A549 (cell line): Measurements from ENCODE around the gene BGN. TPM values are rescaled to one million over a fixed set of nuclear protein-coding genes. Genes with fewer than 3 reads are reported as not detected.

ENCODE experiments used
- ATAC-seq, 2 experiments: fragments of 200-7000 bp in 1 of 2; fragments of >200 bp in 1 of 2; cut with Nextera tagmentation in 1 of 2; cut with Tn5 transposase in 1 of 2; 3 replicates each; pipeline versions ENCODE4 v1.8.0 to v1.9.1; 2018 to 2020; ENCODE audit warnings: mild to moderate bottlenecking in 1 of 2, moderate library complexity in 1 of 2
- CTCF ChIA-PET: fragments of 300-600 bp; sonication (Branson Sonifier 250); formaldehyde crosslinking; extraction: SDS; loops from one replicate; lab custom pipeline; 2021; ENCODE audit warnings: antibody characterized with exemption, inconsistent platforms; lab: Yijun Ruan, JAX
- POLR2A ChIA-PET: fragments of 350-600 bp; formaldehyde crosslinking; extraction: SDS; loops from one replicate; lab custom pipeline; 2021; ENCODE audit warnings: antibody characterized with exemption, inconsistent platforms; lab: Yijun Ruan, JAX
- DNase-seq, 2 experiments: peaks; one replicate each; pipeline versions ENCODE4 v3.0.0 to v3.0.0-alpha.2; 2011 to 2016; ENCODE audit warnings: low read depth in 1 of 2, low spot score in 1 of 2
- FAIRE-seq: peaks from 2 replicates; lab custom pipeline; 2011; peaks lifted over from hg19 to GRCh38; lab: Jason Lieb, UNC
- H3K27ac ChIP-seq, 2 experiments: fragments of >200 bp; sonication (Bioruptor Twin); formaldehyde crosslinking; 3 replicates each; pipeline ENCODE4 v1.5.1; 2016 to 2017
- H3K4me1 ChIP-seq: fragments of >200 bp; sonication (Bioruptor Twin); formaldehyde crosslinking; 3 replicates; pipeline ENCODE4 v1.6.1; 2016
- H3K4me2 ChIP-seq: fragments of >200 bp; sonication (Bioruptor Twin); formaldehyde crosslinking; 3 replicates; pipeline ENCODE4 v1.6.1; 2016
- H3K4me3 ChIP-seq: fragments of >200 bp; sonication (Bioruptor Twin); formaldehyde crosslinking; 3 replicates; pipeline ENCODE4 v1.5.1; 2016
- H3K9me3 ChIP-seq: fragments of >200 bp; sonication (Bioruptor Twin); formaldehyde crosslinking; 3 replicates; pipeline ENCODE4 v1.6.1; 2016
- CHD4 ChIP-seq: fragments of 200-600 bp; sonication (generic); IDR thresholded peaks from 2 replicates; pipeline ENCODE4 v1.6.1; 2016; ENCODE audit warnings: antibody characterized with exemption, mild to moderate bottlenecking, borderline replicate concordance
- EHF ChIP-seq: fragments of 250-450 bp; sonication (Bioruptor Pico); IDR thresholded peaks from 2 replicates; pipeline ENCODE4 v1.5.0; 2020; ENCODE audit warnings: mild to moderate bottlenecking
- EHMT2 ChIP-seq: fragments of 200-600 bp; sonication (generic); IDR thresholded peaks from 2 replicates; pipeline ENCODE4 v1.6.1; 2016; ENCODE audit warnings: antibody characterized with exemption, low read depth, mild to moderate bottlenecking, moderate library complexity
- ESRRA ChIP-seq: fragments of 150-350 bp; IDR thresholded peaks from 2 replicates; pipeline ENCODE4 v1.6.1; 2014; ENCODE audit warnings: mild to moderate bottlenecking, low read length, borderline replicate concordance
- FOSB ChIP-seq: fragments of 250-450 bp; sonication (Bioruptor Pico); IDR thresholded peaks from 2 replicates; pipeline ENCODE4 v1.5.0; 2020; ENCODE audit warnings: mild to moderate bottlenecking, moderate library complexity
- FOXS1 ChIP-seq: fragments of 250-450 bp; sonication (Bioruptor Pico); IDR thresholded peaks from 2 replicates; pipeline ENCODE4 v1.5.0; 2020; ENCODE audit warnings: mild to moderate bottlenecking, moderate library complexity
- GATA3 ChIP-seq: IDR thresholded peaks from 2 replicates; pipeline ENCODE4 v1.6.1; 2012; ENCODE audit warnings: borderline replicate concordance
- HDAC2 ChIP-seq: fragments of 200-600 bp; sonication (generic); IDR thresholded peaks from 2 replicates; pipeline ENCODE4 v1.6.1; 2016
- HOXA7 ChIP-seq: fragments of 250-450 bp; sonication (Bioruptor Pico); IDR thresholded peaks from 2 replicates; pipeline ENCODE4 v1.5.0; 2020; ENCODE audit warnings: mild to moderate bottlenecking, moderate library complexity
- KDM5A ChIP-seq: fragments of 200-600 bp; sonication (generic); IDR thresholded peaks from 2 replicates; pipeline ENCODE4 v1.6.1; 2016; ENCODE audit warnings: antibody characterized with exemption, mild to moderate bottlenecking
- MAZ ChIP-seq: fragments of 150-350 bp; IDR thresholded peaks from 2 replicates; pipeline ENCODE4 v1.6.1; 2014; ENCODE audit warnings: antibody characterized with exemption, low read depth, low read length, borderline replicate concordance
- MYC ChIP-seq: IDR thresholded peaks from 2 replicates; pipeline ENCODE4 v1.6.1; 2012; ENCODE audit warnings: mild to moderate bottlenecking, inconsistent platforms, low read length, improper control_type of control experiment, borderline replicate concordance
- NFE2L2 ChIP-seq: fragments of 150-350 bp; conservative IDR thresholded peaks from 2 replicates; pipeline ENCODE4 v1.6.1; 2014; ENCODE audit warnings: low read length
- PHF8 ChIP-seq: fragments of 200-600 bp; sonication (generic); IDR thresholded peaks from 2 replicates; pipeline ENCODE4 v1.6.1; 2016; ENCODE audit warnings: low read depth, mild to moderate bottlenecking, antibody characterized with exemption, moderate library complexity, borderline replicate concordance
- POLR2AphosphoS2 ChIP-seq: conservative IDR thresholded peaks from 2 replicates; pipeline ENCODE4 v1.6.1; 2012; ENCODE audit warnings: low read length, improper control_type of control experiment, inconsistent platforms
- RAD21 ChIP-seq, 2 experiments: fragments of >200 bp in 1 of 2; sonication (Bioruptor Twin) in 1 of 2; formaldehyde crosslinking in 1 of 2; IDR thresholded peaks in 1 of 2; conservative IDR thresholded peaks in 1 of 2; 2 replicates in 1 of 2; 3 replicates in 1 of 2; pipeline ENCODE4 v1.6.1; 2012 to 2018; ENCODE audit warnings: inconsistent platforms in 1 of 2
- RARB ChIP-seq: fragments of 250-450 bp; sonication (Bioruptor Pico); IDR thresholded peaks from 2 replicates; pipeline ENCODE4 v1.8.0; 2021; ENCODE audit warnings: mild to moderate bottlenecking, moderate library complexity
- RFX5 ChIP-seq: fragments of 450-650 bp; IDR thresholded peaks from 2 replicates; pipeline ENCODE4 v1.7.1; 2014; ENCODE audit warnings: antibody characterized with exemption, mild to moderate bottlenecking, moderate library complexity
- SREBF2 ChIP-seq: fragments of 450-650 bp; IDR thresholded peaks from 2 replicates; pipeline ENCODE4 v1.6.1; 2014; ENCODE audit warnings: mild to moderate bottlenecking, moderate library complexity
- ZC3H11A ChIP-seq: fragments of 450-650 bp; IDR thresholded peaks from 2 replicates; pipeline ENCODE4 v1.6.1; 2014; ENCODE audit warnings: antibody characterized with exemption, mild to moderate bottlenecking
- ZFP36 ChIP-seq: fragments of 450-650 bp; IDR thresholded peaks from 2 replicates; pipeline ENCODE4 v1.6.1; 2014; ENCODE audit warnings: borderline replicate concordance; ENCODE audit not compliant: partially characterized antibody
- WGBS: methylation state at CpG from one replicate; pipeline ENCODE4 v1.1.6; 2017; ENCODE audit errors: missing lambda C conversion rate; 5-methylcytosine and 5-hydroxymethylcytosine counted together
- polyA plus RNA-seq, 4 experiments: library from polyadenylated mRNA; depleted of rRNA in 3 of 4; stranded (reverse); fragments of >200 nt; fragmentation: RNase III in 1 of 4; extraction: RNeasy Plus Mini Kit Qiagen cat#74134 plus additional on column Dnase treatment in 1 of 4; gene quantifications; 2 replicates in 3 of 4; 3 replicates in 1 of 4; pipeline ENCODE4 v1.2.3, GENCODE V29; 2011 to 2017
- TF ChIP-seq, protein P1 (sequence below): fragments of 450-650 bp; IDR thresholded peaks from 2 replicates; pipeline ENCODE4 v1.6.1; 2014; ENCODE audit warnings: antibody characterized with exemption
- TF ChIP-seq, protein P2 (sequence below): IDR thresholded peaks from 2 replicates; pipeline ENCODE4 v1.6.1; 2012; ENCODE audit warnings: low read depth, borderline replicate concordance

The BGN gene
- polyA plus RNA-seq, 2 of the 4 experiments (the other 2 are of a cell fraction) = 0.04 TPM; not detected in 1

DNA sequence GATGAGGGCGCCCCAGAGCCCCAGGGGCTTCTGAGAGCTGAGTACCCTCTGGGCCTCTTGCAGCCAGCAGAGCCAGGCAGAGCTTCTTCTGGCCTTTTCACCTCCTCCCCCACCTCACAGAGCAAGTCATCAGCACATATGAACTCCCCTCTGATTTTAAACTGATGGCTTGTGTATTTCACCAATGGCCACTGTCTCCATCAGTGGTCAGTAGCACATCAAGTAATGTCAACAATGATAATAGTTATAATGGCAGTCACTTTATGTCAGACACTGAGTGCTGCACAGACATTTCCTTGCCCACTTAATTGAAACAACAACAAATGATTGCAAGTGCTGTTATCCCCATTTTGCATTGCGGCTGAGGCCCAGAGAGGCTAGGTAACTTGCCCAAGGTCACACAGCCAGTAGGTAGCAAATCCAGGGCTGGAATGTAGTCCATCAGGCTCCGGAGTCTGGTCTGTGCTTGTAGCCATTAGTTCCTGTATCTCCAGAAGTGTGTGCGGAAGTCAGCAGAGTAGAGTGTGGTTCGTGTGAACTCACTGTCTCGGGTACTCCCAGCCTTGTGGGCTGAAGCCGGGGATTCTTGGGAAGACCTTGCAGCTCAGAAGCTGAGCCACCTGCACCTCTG lies 25.6 kb downstream of the BGN start:
- ATAC-seq = peak; percentile 4 to 48; a peak in 3 of 6 replicates
- peak; percentile 63 for FAIRE-seq
- ChIA-PET POLR2A (interaction anchor here (0.8 kb wide), 1 partner anchor 562 kb away, joined by 4 read pairs; no protein-coding TSS in a partner anchor), CTCF (interaction anchor here (0.8 to 2.2 kb wide), 8 partner anchors 10 to 488 kb away, joined by 3 to 9 read pairs (median 4); partner anchors contain the start of gene HAUS7)
- WGBS = 85% methylated on average over 5 of the region's 7 CpGs
- H3K4me3 ChIP-seq = no peak overlapping the region
- TF ChIP-seq, protein P1, sequence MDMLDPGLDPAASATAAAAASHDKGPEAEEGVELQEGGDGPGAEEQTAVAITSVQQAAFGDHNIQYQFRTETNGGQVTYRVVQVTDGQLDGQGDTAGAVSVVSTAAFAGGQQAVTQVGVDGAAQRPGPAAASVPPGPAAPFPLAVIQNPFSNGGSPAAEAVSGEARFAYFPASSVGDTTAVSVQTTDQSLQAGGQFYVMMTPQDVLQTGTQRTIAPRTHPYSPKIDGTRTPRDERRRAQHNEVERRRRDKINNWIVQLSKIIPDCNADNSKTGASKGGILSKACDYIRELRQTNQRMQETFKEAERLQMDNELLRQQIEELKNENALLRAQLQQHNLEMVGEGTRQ = no peak
- TF ChIP-seq CHD4 = no peak
- no peak for TF ChIP-seq RAD21 (conservative IDR thresholded peaks at IDR 0.05 in 1 of 2, IDR thresholded peaks at IDR 0.05 in 1 of 2)
- TF ChIP-seq ZFP36 = peak; percentile 15
- no peak for TF ChIP-seq KDM5A
- TF ChIP-seq NFE2L2 = no peak
- TF ChIP-seq EHMT2 = no peak
- TF ChIP-seq, all 56 proteins: peak for 1
- no peak for DNase-seq
- peak overlapping the region; percentile 67 for H3K4me2 ChIP-seq
- H3K9me3 ChIP-seq = no peaks in the 10 kb centered on the region
- peak overlapping the region in 1 of 2 experiments; percentile 58; a peak in 3 of 6 replicates for H3K27ac ChIP-seq
- H3K4me1 ChIP-seq = peaks cover 19% of the 10 kb centered on the region

DNA sequence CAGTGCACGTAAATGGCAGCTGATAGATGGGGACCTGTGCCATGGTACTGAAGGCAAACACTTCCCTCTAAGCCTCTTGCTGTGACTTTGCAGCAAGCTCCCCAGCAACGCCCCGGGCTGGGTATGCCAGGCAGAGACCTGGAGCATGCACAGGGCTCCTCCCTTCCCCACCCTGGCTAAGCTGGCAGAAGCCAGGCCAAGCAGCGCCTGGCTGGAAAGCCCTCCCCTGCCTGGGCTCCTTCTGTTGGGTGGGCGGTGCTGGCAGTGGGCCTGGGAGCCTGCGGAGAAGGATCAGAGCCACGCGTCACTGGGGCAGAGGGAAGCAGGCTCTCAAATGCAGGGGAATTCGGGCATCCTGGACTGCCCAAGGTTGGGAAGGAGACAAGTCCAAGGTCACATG lies 26.3 kb downstream of the BGN start:
- no peak overlapping the region for H3K4me2 ChIP-seq
- no peak overlapping the region for H3K27ac ChIP-seq
- ATAC-seq = peak in 1 of 2 experiments; percentile 51; a peak in 3 of 6 replicates
- no peak overlapping the region for H3K4me3 ChIP-seq
- TF ChIP-seq, protein P2, sequence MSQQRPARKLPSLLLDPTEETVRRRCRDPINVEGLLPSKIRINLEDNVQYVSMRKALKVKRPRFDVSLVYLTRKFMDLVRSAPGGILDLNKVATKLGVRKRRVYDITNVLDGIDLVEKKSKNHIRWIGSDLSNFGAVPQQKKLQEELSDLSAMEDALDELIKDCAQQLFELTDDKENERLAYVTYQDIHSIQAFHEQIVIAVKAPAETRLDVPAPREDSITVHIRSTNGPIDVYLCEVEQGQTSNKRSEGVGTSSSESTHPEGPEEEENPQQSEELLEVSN = no peak
- TF ChIP-seq HOXA7 (CRISPR knock-in tag) = no peak
- no peak for TF ChIP-seq NFE2L2
- TF ChIP-seq ZC3H11A = no peak
- TF ChIP-seq, all 56 proteins: peak for 0
- 83% methylated on average over 8 of the region's 9 CpGs for WGBS
- DNase-seq = no peak
- POLR2A ChIA-PET = no interaction called here
- CTCF ChIA-PET = interaction anchor here (0.8 to 2.2 kb wide), 4 partner anchors 10 to 50 kb away, joined by 3 to 9 read pairs (median 4); no protein-coding TSS in a partner anchor
- FAIRE-seq = no peak
- Histone ChIP-seq H3K4me1 (peaks cover 19% of the 10 kb centered on the region), H3K9me3 (no peaks in the 10 kb centered on the region)

DNA sequence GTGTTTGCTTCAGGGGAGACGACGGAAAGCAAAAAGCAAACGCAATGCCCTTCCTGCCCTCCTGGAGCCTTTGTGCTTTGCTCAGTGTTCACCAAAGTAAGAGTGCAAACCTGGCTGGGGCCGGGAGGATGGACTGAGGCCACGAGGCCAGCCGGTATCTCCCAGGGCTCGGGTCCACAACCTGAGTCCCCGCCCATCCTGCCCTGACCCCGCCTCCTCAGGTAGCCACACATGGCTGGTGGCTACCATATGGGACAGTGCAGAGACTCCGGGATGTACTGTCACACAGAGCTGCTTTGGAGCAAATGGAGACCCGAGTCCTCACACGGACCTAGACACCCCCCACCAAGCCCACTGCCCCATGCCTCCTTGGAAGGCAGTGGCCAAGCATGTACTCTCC lies 27.5 kb downstream of the BGN start:
- H3K4me1 ChIP-seq = peaks cover 19% of the 10 kb centered on the region
- FAIRE-seq (no peak), ATAC-seq (no peak), DNase-seq (no peak)
- no peak overlapping the region for H3K4me3 ChIP-seq
- WGBS = 52% methylated on average over 7 of the region's 12 CpGs
- POLR2A ChIA-PET = no interaction called here
- H3K9me3 ChIP-seq = no peaks in the 10 kb centered on the region
- no peak overlapping the region for H3K27ac ChIP-seq
- H3K4me2 ChIP-seq = no peak overlapping the region
- TF ChIP-seq MYC = no peak
- TF ChIP-seq RFX5 = no peak
- TF ChIP-seq POLR2AphosphoS2 = no peak
- no peak for TF ChIP-seq RARB (CRISPR knock-in tag)
- TF ChIP-seq ESRRA = no peak
- TF ChIP-seq FOSB (CRISPR knock-in tag) = no peak
- TF ChIP-seq MAZ = no peak
- no peak for TF ChIP-seq EHF (CRISPR knock-in tag)
- no peak for TF ChIP-seq HDAC2
- no peak for TF ChIP-seq ZFP36
- no peak for TF ChIP-seq PHF8
- TF ChIP-seq SREBF2 = no peak
- no peak for TF ChIP-seq FOXS1
- TF ChIP-seq GATA3 = no peak
- no peak for TF ChIP-seq CHD4
- CTCF ChIA-PET = interaction anchor here (0.8 to 1.5 kb wide), 4 partner anchors 11 to 88 kb away, joined by 3 to 4 read pairs (median 3); partner anchors contain the start of gene HAUS7
